CD4-positive, CD25-positive, alpha-beta regulatory T cell (primary cell): ENCODE measurements around the gene BCAS1. TPM values are rescaled to one million over a fixed set of nuclear protein-coding genes. Genes with fewer than 3 reads are reported as not detected.

Experiments used
- ATAC-seq, 2 donors: fragments of 150-1000 bp; cut with Tn5 transposase; one replicate each; pipeline ENCODE4 v1.10.0; 2021; ENCODE audit warnings: low read depth in 2 of 2, moderate number of reproducible peaks in 2 of 2, moderate library complexity in 1 of 2
- DNase-seq, 3 donors: peaks; one replicate each; pipeline versions ENCODE4 v3.0.0 to v3.0.0-alpha.2; 2012 to 2022; ENCODE audit warnings: mixed read lengths in 1 of 3
- H3K27ac ChIP-seq: one replicate; pipeline ENCODE4 v1.7.0; 2013; ENCODE audit warnings: mild to moderate bottlenecking, low read length; ENCODE audit not compliant: insufficient read depth, poor library complexity, severe bottlenecking
- H3K27me3 ChIP-seq: one replicate; pipeline ENCODE4 v1.7.0; 2013; ENCODE audit warnings: low read length; ENCODE audit not compliant: control insufficient read depth, insufficient read depth
- H3K36me3 ChIP-seq: one replicate; pipeline ENCODE4 v1.7.0; 2013; ENCODE audit warnings: mild to moderate bottlenecking, low read length, moderate library complexity; ENCODE audit not compliant: control insufficient read depth, insufficient read depth
- H3K4me1 ChIP-seq: 2 replicates; pipeline ENCODE4 v1.7.0; 2013; ENCODE audit warnings: mild to moderate bottlenecking, low read length; ENCODE audit not compliant: insufficient read depth, control insufficient read depth, poor library complexity, severe bottlenecking
- H3K4me3 ChIP-seq: one replicate; pipeline ENCODE4 v1.7.0; 2013; ENCODE audit warnings: low read depth, mild to moderate bottlenecking, low read length, moderate library complexity
- H3K9me3 ChIP-seq, 2 experiments: 1 replicate in 1 of 2; 2 replicates in 1 of 2; pipeline ENCODE4 v1.7.0; 2013; ENCODE audit warnings: low read length in 2 of 2, mild to moderate bottlenecking in 1 of 2, moderate library complexity in 1 of 2; ENCODE audit not compliant: control insufficient read depth in 2 of 2
- H3K27ac Mint-ChIP-seq, 3 donors: one replicate each; pipeline ENCODE4 v1.8.0; 2020 to 2022; ENCODE audit warnings: mild to moderate bottlenecking in 3 of 3, mixed read lengths in 3 of 3, moderate library complexity in 2 of 3
- H3K27me3 Mint-ChIP-seq: one replicate; pipeline ENCODE4 v1.8.0; 2022; ENCODE audit warnings: mild to moderate bottlenecking, mixed read lengths
- H3K36me3 Mint-ChIP-seq: one replicate; pipeline ENCODE4 v1.8.0; 2020; ENCODE audit warnings: mixed read lengths
- H3K4me1 Mint-ChIP-seq, 4 donors: one replicate each; pipeline ENCODE4 v1.8.0; 2020 to 2022; ENCODE audit warnings: mixed read lengths in 4 of 4, mild to moderate bottlenecking in 1 of 4
- H3K4me3 Mint-ChIP-seq, 4 donors: one replicate each; pipeline ENCODE4 v1.8.0; 2020 to 2022; ENCODE audit warnings: mild to moderate bottlenecking in 4 of 4, mixed read lengths in 4 of 4, moderate library complexity in 3 of 4
- H3K9me3 Mint-ChIP-seq, 7 donors: one replicate each; pipeline ENCODE4 v1.8.0; 2020 to 2022; ENCODE audit warnings: mixed read lengths in 7 of 7, mild to moderate bottlenecking in 3 of 7, moderate library complexity in 2 of 7
- polyA plus RNA-seq, 4 donors: library from polyadenylated mRNA; unstranded; fragments of 300-500 nt; fragmentation: Illumina TruSeq; gene quantifications; one replicate each; pipeline ENCODE4 v1.2.3, GENCODE V29; 2021
- total RNA-seq: library from RNA; stranded (reverse); gene quantifications from one replicate; pipeline ENCODE4 v1.2.3, GENCODE V29; 2022

BCAS1 gene
- total and polyA plus RNA-seq, 5 donors from 2014 or later = 0.81 to 17.3 (median 12.9) TPM

GRCh38 chr20:54073288-54073687 lies 2.9 kb upstream of the BCAS1 start:
- H3K4me3 Mint-ChIP-seq = no peak overlapping the region
- ATAC-seq (no peak), DNase-seq (no peak)
- no peaks in the 10 kb centered on the region for H3K36me3 ChIP-seq
- H3K27ac Mint-ChIP-seq = no peak overlapping the region
- peaks cover 2% of the 10 kb centered on the region for H3K4me1 ChIP-seq
- no peaks in the 10 kb centered on the region for H3K27me3 ChIP-seq
- H3K27ac ChIP-seq = no peak overlapping the region
- no peaks in the 10 kb centered on the region for H3K36me3 Mint-ChIP-seq
- H3K9me3 ChIP-seq = no peaks in the 10 kb centered on the region
- H3K27me3 Mint-ChIP-seq = no peaks in the 10 kb centered on the region
- no peaks in the 10 kb centered on the region for H3K9me3 Mint-ChIP-seq
- H3K4me1 Mint-ChIP-seq = peaks cover 3 to 8% (median 5%) of the 10 kb centered on the region in 4 donors
- H3K4me3 ChIP-seq = no peak overlapping the region

GRCh38 chr20:54069501-54069971 lies 858 bp downstream of the BCAS1 start:
- peaks cover 0 to 5% (median 2%) of the 10 kb centered on the region in 4 donors for H3K4me1 Mint-ChIP-seq
- no peaks in the 10 kb centered on the region for H3K9me3 ChIP-seq
- no peak overlapping the region for H3K4me3 ChIP-seq
- no peak for DNase-seq
- no peaks in the 10 kb centered on the region for H3K27me3 Mint-ChIP-seq
- H3K27ac Mint-ChIP-seq = no peak overlapping the region
- no peak overlapping the region for H3K4me3 Mint-ChIP-seq
- no peaks in the 10 kb centered on the region for H3K27me3 ChIP-seq
- H3K9me3 Mint-ChIP-seq = no peaks in the 10 kb centered on the region
- no peak overlapping the region for H3K27ac ChIP-seq
- H3K36me3 ChIP-seq = no peaks in the 10 kb centered on the region
- no peak for ATAC-seq
- no peaks in the 10 kb centered on the region for H3K36me3 Mint-ChIP-seq
- no peaks in the 10 kb centered on the region for H3K4me1 ChIP-seq

- Histone ChIP-seq H3K4me3 (no peak overlapping the region), H3K27me3 (no peaks in the 10 kb centered on the region), H3K36me3 (no peaks in the 10 kb centered on the region), H3K27ac (no peak overlapping the region), H3K9me3 (no peaks in the 10 kb centered on the region), H3K4me1 (no peaks in the 10 kb centered on the region)
- Mint-ChIP-seq H3K4me1 (peaks cover 0 to 10% (median 6%) of the 10 kb centered on the region in 4 donors), H3K4me3 (no peak overlapping the region), H3K27me3 (no peaks in the 10 kb centered on the region), H3K9me3 (no peaks in the 10 kb centered on the region), H3K27ac (no peak overlapping the region), H3K36me3 (no peaks in the 10 kb centered on the region)
- no peak for DNase-seq
- ATAC-seq = no peak
Observed at GRCh38 chr20:54068966-54069365, 1.4 kb downstream of the BCAS1 start.

- no peak overlapping the region for H3K4me3 ChIP-seq
- H3K4me3 Mint-ChIP-seq = no peak overlapping the region
Observed at GRCh38 chr20:54068495-54068894, 1.9 kb downstream of the BCAS1 start.

GRCh38 chr20:54067606-54068174 lies 2.7 kb downstream of the BCAS1 start:
- Mint-ChIP-seq H3K4me1 (peaks cover 0 to 22% (median 10%) of the 10 kb centered on the region in 4 donors), H3K36me3 (no peaks in the 10 kb centered on the region), H3K4me3 (no peak overlapping the region), H3K27ac (no peak overlapping the region), H3K9me3 (no peaks in the 10 kb centered on the region), H3K27me3 (no peaks in the 10 kb centered on the region)
- Histone ChIP-seq H3K4me1 (no peaks in the 10 kb centered on the region), H3K4me3 (no peak overlapping the region), H3K27me3 (no peaks in the 10 kb centered on the region), H3K36me3 (no peaks in the 10 kb centered on the region), H3K9me3 (no peaks in the 10 kb centered on the region), H3K27ac (no peak overlapping the region)
- ATAC-seq (no peak), DNase-seq (no peak)

More at GRCh38 chr20:54068495-54068894, 1.9 kb downstream of the BCAS1 start:
- Histone ChIP-seq H3K27ac (no peak overlapping the region), H3K27me3 (no peaks in the 10 kb centered on the region), H3K9me3 (no peaks in the 10 kb centered on the region), H3K4me1 (no peaks in the 10 kb centered on the region), H3K36me3 (no peaks in the 10 kb centered on the region)
- Mint-ChIP-seq H3K27ac (no peak overlapping the region), H3K36me3 (no peaks in the 10 kb centered on the region), H3K4me1 (peaks cover 0 to 15% (median 9%) of the 10 kb centered on the region in 4 donors), H3K27me3 (no peaks in the 10 kb centered on the region), H3K9me3 (no peaks in the 10 kb centered on the region)
- no peak for ATAC-seq
- DNase-seq = no peak

- H3K4me1 ChIP-seq = no peaks in the 10 kb centered on the region
- H3K27me3 ChIP-seq = no peaks in the 10 kb centered on the region
- peaks cover 0 to 25% (median 15%) of the 10 kb centered on the region in 4 donors for H3K4me1 Mint-ChIP-seq
- no peak overlapping the region for H3K4me3 Mint-ChIP-seq
- no peaks in the 10 kb centered on the region for H3K9me3 ChIP-seq
- H3K27me3 Mint-ChIP-seq = no peaks in the 10 kb centered on the region
- H3K9me3 Mint-ChIP-seq = no peaks in the 10 kb centered on the region
- H3K4me3 ChIP-seq = no peak overlapping the region
- no peak overlapping the region for H3K27ac ChIP-seq
- no peak for ATAC-seq
- H3K36me3 Mint-ChIP-seq = no peaks in the 10 kb centered on the region
- no peak for DNase-seq
- no peaks in the 10 kb centered on the region for H3K36me3 ChIP-seq
- no peak overlapping the region for H3K27ac Mint-ChIP-seq
Observed at GRCh38 chr20:54065601-54066038, 4.8 kb downstream of the BCAS1 start.

- Histone ChIP-seq H3K4me3 (no peak overlapping the region), H3K27ac (no peak overlapping the region)
Observed at GRCh38 chr20:54064939-54065338, 5.5 kb downstream of the BCAS1 start.

More at GRCh38 chr20:54064939-54065338, 5.5 kb downstream of the BCAS1 start:
- ATAC-seq (no peak), DNase-seq (no peak)
- H3K9me3 ChIP-seq = no peaks in the 10 kb centered on the region
- Mint-ChIP-seq H3K4me3 (no peak overlapping the region), H3K9me3 (no peaks in the 10 kb centered on the region), H3K36me3 (no peaks in the 10 kb centered on the region), H3K4me1 (peaks cover 0 to 26% (median 15%) of the 10 kb centered on the region in 4 donors), H3K27me3 (no peaks in the 10 kb centered on the region), H3K27ac (no peak overlapping the region)
- no peaks in the 10 kb centered on the region for H3K27me3 ChIP-seq
- no peaks in the 10 kb centered on the region for H3K36me3 ChIP-seq
- no peaks in the 10 kb centered on the region for H3K4me1 ChIP-seq
